ENCODE results near the gene HIGD1A.
"Not testable (repeated sequence)": the region's sequence is repeated elsewhere in the genome, so short reads cannot be mapped to it uniquely, and the experiment has no call there.

- TF ChIP-seq, protein P1, sequence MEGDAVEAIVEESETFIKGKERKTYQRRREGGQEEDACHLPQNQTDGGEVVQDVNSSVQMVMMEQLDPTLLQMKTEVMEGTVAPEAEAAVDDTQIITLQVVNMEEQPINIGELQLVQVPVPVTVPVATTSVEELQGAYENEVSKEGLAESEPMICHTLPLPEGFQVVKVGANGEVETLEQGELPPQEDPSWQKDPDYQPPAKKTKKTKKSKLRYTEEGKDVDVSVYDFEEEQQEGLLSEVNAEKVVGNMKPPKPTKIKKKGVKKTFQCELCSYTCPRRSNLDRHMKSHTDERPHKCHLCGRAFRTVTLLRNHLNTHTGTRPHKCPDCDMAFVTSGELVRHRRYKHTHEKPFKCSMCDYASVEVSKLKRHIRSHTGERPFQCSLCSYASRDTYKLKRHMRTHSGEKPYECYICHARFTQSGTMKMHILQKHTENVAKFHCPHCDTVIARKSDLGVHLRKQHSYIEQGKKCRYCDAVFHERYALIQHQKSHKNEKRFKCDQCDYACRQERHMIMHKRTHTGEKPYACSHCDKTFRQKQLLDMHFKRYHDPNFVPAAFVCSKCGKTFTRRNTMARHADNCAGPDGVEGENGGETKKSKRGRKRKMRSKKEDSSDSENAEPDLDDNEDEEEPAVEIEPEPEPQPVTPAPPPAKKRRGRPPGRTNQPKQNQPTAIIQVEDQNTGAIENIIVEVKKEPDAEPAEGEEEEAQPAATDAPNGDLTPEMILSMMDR (IDR thresholded peaks at IDR 0.05; ENCODE audit: low read depth, low read length, poor library complexity, severe bottlenecking) = not testable (repeated sequence)
- not testable (repeated sequence) for TF ChIP-seq EZH2phosphoT487 (IDR thresholded peaks at IDR 0.05; ENCODE audit: borderline replicate concordance, low read length)
Observed at GRCh38 chr3:42811118-42811883, 7.0 kb upstream of the HIGD1A start.
